PC-3 (cell line): ENCODE results near the gene NXPH4. TPM values are rescaled to one million over a fixed set of nuclear protein-coding genes. Genes with fewer than 3 reads are reported as not detected.

Experiments used
- ATAC-seq: fragments of 200-7000 bp; cut with Tn5 transposase; 2 replicates; pipeline ENCODE4 v1.9.1; 2020; ENCODE audit warnings: mild to moderate bottlenecking, moderate library complexity
- BruUV-seq: library from RNA; stranded (reverse); fragments of 400-500 nt; replicated peaks from 2 replicates; lab custom pipeline; 2021; lab: Mats Ljungman, UMichigan
- CTCF ChIA-PET: fragments of 300-600 bp; sonication (Branson Sonifier 250); formaldehyde crosslinking; loops from one replicate; lab custom pipeline; 2022; ENCODE audit warnings: antibody characterized with exemption; lab: Charles Lee
- POLR2A ChIA-PET: fragments of 300-600 bp; sonication (Branson Sonifier 250); formaldehyde crosslinking; loops from one replicate; lab custom pipeline; 2022; ENCODE audit warnings: antibody characterized with exemption; ENCODE audit not compliant: unreplicated experiment; lab: Charles Lee
- DNase-seq: peaks from one replicate; pipeline ENCODE4 v3.0.0-alpha.2; 2015
- H2AFZ ChIP-seq: fragments of 300-600 bp; sonication (generic); 2 replicates; pipeline ENCODE4 v1.6.0; 2016; ENCODE audit warnings: antibody characterized with exemption, low read length
- H3F3A ChIP-seq: fragments of 300-600 bp; sonication (generic); one replicate; pipeline ENCODE4 v1.6.0; 2017; ENCODE audit warnings: antibody characterized with exemption, low read length, control low read depth, mild to moderate bottlenecking; ENCODE audit not compliant: unreplicated experiment
- H3K27ac ChIP-seq: fragments of 300-600 bp; sonication (generic); 2 replicates; pipeline ENCODE4 v1.5.1; 2016; ENCODE audit warnings: mild to moderate bottlenecking, low read length
- H3K27me3 ChIP-seq: fragments of 300-600 bp; sonication (generic); 2 replicates; pipeline ENCODE4 v1.6.1; 2016; ENCODE audit warnings: low read length, mixed read lengths
- H3K36me3 ChIP-seq: fragments of 300-600 bp; sonication (generic); 2 replicates; pipeline ENCODE4 v1.6.1; 2016; ENCODE audit warnings: low read depth, mixed run types, low read length, mixed read lengths
- H3K4me1 ChIP-seq: fragments of 300-600 bp; sonication (generic); 2 replicates; pipeline ENCODE4 v1.5.1; 2016; ENCODE audit warnings: low read length; ENCODE audit not compliant: insufficient read depth
- H3K4me2 ChIP-seq: fragments of 300-600 bp; sonication (generic); 2 replicates; pipeline ENCODE4 v1.6.0; 2016; ENCODE audit warnings: low read length
- H3K4me3 ChIP-seq: fragments of 300-600 bp; sonication (generic); 2 replicates; pipeline ENCODE4 v1.5.1; 2016; ENCODE audit warnings: mild to moderate bottlenecking, low read length, mixed read lengths
- H3K79me2 ChIP-seq: fragments of 300-600 bp; sonication (generic); 2 replicates; pipeline ENCODE4 v1.6.1; 2017; ENCODE audit warnings: low read length, mixed read lengths
- H3K9ac ChIP-seq: fragments of 300-600 bp; sonication (generic); 2 replicates; pipeline ENCODE4 v1.6.0; 2016; ENCODE audit warnings: mild to moderate bottlenecking, low read length
- H3K9me2 ChIP-seq: fragments of 300-600 bp; sonication (generic); replicated peaks from 2 replicates; pipeline ENCODE4 v1.6.1; 2016; ENCODE audit warnings: mixed run types, low read length, mixed read lengths
- H3K9me3 ChIP-seq: fragments of 300-600 bp; sonication (generic); 2 replicates; pipeline ENCODE4 v1.6.1; 2016; ENCODE audit warnings: low read length, mixed read lengths
- H4K20me1 ChIP-seq: fragments of 300-600 bp; sonication (generic); 2 replicates; pipeline ENCODE4 v1.6.1; 2016; ENCODE audit warnings: low read length, mixed read lengths
- EZH2 ChIP-seq: fragments of 300-600 bp; sonication (generic); IDR thresholded peaks from one replicate; pipeline ENCODE4 v1.6.1; 2017; ENCODE audit warnings: antibody characterized with exemption, mild to moderate bottlenecking, low read length; ENCODE audit not compliant: unreplicated experiment
- EZH2phosphoT487 ChIP-seq: fragments of 300-600 bp; sonication (generic); IDR thresholded peaks from 2 replicates; pipeline ENCODE4 v1.6.1; 2018; ENCODE audit warnings: mild to moderate bottlenecking, antibody characterized with exemption, low read length, borderline replicate concordance
- intact Hi-C: fragments of 100-400 bp; cut with micrococcal nuclease; formaldehyde crosslinking; loops from 2 replicates; pipeline ENCODE4 v1.9.0; 2023
- total RNA-seq: library from RNA; depleted of rRNA; stranded (reverse); fragments of >200 nt; gene quantifications from 2 replicates; pipeline ENCODE4 v1.2.3, GENCODE V29; 2014
- TF ChIP-seq, protein P1 (sequence below): fragments of 300-600 bp; sonication (generic); conservative IDR thresholded peaks from 2 replicates; pipeline ENCODE4 v1.5.1; 2017; ENCODE audit warnings: antibody characterized with exemption, low read depth, mild to moderate bottlenecking, low read length

Gene NXPH4
- total RNA-seq, 1 experiment from 2014 or later: 15.1 TPM

- H3K4me2 ChIP-seq: no peak overlapping the region
- no peaks in the 10 kb centered on the region for H3F3A ChIP-seq
- H3K9me2 ChIP-seq: no peaks in the 10 kb centered on the region
- ChIA-PET POLR2A (no interaction called here), CTCF (no interaction called here)
- ATAC-seq (no peak), DNase-seq (no peak)
- intact Hi-C loops: no loop called here
- no peaks in the 10 kb centered on the region for H3K36me3 ChIP-seq
- H3K4me3 ChIP-seq: no peak overlapping the region
- H3K9me3 ChIP-seq: no peaks in the 10 kb centered on the region
- H4K20me1 ChIP-seq: peaks cover 2% of the 10 kb centered on the region; the same call in 1 of the 2 replicates
- no peaks in the 10 kb centered on the region for H3K27me3 ChIP-seq
- peaks cover 11% of the 10 kb centered on the region; the same call in 1 of the 2 replicates for H3K4me1 ChIP-seq
- H3K27ac ChIP-seq: no peak overlapping the region
- no peak overlapping the region for H3K9ac ChIP-seq
- no peak overlapping the region for H2AFZ ChIP-seq
- no peak for TF ChIP-seq EZH2phosphoT487
- TF ChIP-seq, protein P1, sequence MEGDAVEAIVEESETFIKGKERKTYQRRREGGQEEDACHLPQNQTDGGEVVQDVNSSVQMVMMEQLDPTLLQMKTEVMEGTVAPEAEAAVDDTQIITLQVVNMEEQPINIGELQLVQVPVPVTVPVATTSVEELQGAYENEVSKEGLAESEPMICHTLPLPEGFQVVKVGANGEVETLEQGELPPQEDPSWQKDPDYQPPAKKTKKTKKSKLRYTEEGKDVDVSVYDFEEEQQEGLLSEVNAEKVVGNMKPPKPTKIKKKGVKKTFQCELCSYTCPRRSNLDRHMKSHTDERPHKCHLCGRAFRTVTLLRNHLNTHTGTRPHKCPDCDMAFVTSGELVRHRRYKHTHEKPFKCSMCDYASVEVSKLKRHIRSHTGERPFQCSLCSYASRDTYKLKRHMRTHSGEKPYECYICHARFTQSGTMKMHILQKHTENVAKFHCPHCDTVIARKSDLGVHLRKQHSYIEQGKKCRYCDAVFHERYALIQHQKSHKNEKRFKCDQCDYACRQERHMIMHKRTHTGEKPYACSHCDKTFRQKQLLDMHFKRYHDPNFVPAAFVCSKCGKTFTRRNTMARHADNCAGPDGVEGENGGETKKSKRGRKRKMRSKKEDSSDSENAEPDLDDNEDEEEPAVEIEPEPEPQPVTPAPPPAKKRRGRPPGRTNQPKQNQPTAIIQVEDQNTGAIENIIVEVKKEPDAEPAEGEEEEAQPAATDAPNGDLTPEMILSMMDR: no peak
- no peak for TF ChIP-seq EZH2
- peaks cover 13% of the 10 kb centered on the region for H3K79me2 ChIP-seq
- no TSS peak for BruUV-seq
Observed at GRCh38 chr12:57225680-57226210, 9.2 kb downstream of the NXPH4 start.

- intact Hi-C loops: no loop called here
- TF ChIP-seq EZH2phosphoT487: no peak
- TF ChIP-seq EZH2: no peak
- TF ChIP-seq, protein P1: no peak
- H2AFZ ChIP-seq: no peak overlapping the region
- H3K27me3 ChIP-seq: no peaks in the 10 kb centered on the region
- peaks cover 2% of the 10 kb centered on the region; the same call in 1 of the 2 replicates for H4K20me1 ChIP-seq
- no peak overlapping the region for H3K27ac ChIP-seq
- H3K4me2 ChIP-seq: no peak overlapping the region
- POLR2A ChIA-PET: no interaction called here
- H3K4me1 ChIP-seq: peaks cover 19% of the 10 kb centered on the region
- no peaks in the 10 kb centered on the region for H3F3A ChIP-seq
- H3K36me3 ChIP-seq: peaks cover 7% of the 10 kb centered on the region; the same call in 1 of the 2 replicates
- ATAC-seq (no peak), DNase-seq (no peak)
- BruUV-seq: no TSS peak
- H3K9me2 ChIP-seq: no peaks in the 10 kb centered on the region
- no peak overlapping the region for H3K9ac ChIP-seq
- CTCF ChIA-PET: no interaction called here
- no peak overlapping the region for H3K4me3 ChIP-seq
- H3K79me2 ChIP-seq: peaks cover 23% of the 10 kb centered on the region
- no peaks in the 10 kb centered on the region for H3K9me3 ChIP-seq
Observed at GRCh38 chr12:57226588-57227314, 10.2 kb downstream of the NXPH4 start.
